ENCODE measurements around the gene FCHSD2. TPM values are rescaled to one million over a fixed set of nuclear protein-coding genes. Genes with fewer than 3 reads are reported as not detected.
A peak's percentile ranks its signal among the peaks of the same experiment; 100 is the strongest.

FCHSD2 gene
- total and polyA plus RNA-seq, 2 donors (not counting 1 experiment from before 2014, with no cell fraction given), result 19.5 to 40.6 TPM

DNA sequence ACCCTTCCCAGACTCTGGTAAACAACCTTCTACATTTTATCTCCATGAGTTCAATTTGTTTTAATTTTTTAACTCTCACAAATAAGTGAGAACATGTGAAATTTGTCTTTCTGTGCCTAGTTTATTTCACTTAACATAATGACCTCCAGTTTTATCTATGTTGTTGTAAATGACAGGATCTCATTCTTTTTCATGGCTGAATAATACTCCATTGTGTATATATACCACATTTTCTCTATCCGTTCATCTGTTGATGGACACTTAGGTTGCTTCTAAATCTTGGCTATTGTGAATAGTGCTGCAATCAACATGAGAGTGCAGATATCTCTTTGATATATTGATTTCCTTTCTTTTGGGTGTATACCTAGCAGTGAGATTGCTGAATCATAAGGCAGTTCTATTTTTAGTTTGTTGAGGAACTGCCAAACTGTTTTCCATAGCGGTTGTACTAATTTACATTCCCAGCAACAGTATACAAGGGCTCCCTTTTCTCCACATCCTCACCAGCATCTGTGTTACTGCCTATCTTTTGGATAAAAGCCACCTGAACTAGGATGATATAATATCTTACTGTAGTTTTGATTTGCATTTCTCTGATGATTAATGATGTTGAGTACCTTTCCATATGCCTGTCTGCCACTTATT, 234.0 kb downstream of the FCHSD2 start:
- TF ChIP-seq CTCF (conservative IDR thresholded peaks at IDR 0.05 in 1 of 2, IDR thresholded peaks at IDR 0.05 in 1 of 2; ENCODE audit: low read depth in 1 of 2, low read length in 2 of 2) (no peak), EZH2 (IDR thresholded peaks at IDR 0.05; ENCODE audit: low read length, missing control alignments) (no peak)
- H3K4me3 ChIP-seq (replicated peaks in 1 of 4; ENCODE audit: control extremely low read depth in 1 of 4, insufficient read depth in 1 of 4, low read depth in 3 of 4, low read length in 4 of 4), result no peak overlapping the region
- H3K27ac ChIP-seq (ENCODE audit: insufficient read depth, low read length), result no peak overlapping the region
- DNase-seq (ENCODE audit: low read depth in 2 of 2), result peak in 1 of 2 donors; percentile 46
- H3K36me3 ChIP-seq (ENCODE audit: control insufficient read depth, insufficient read depth, low read length), result no peaks in the 10 kb centered on the region
- no peaks in the 10 kb centered on the region for H4K20me1 ChIP-seq (ENCODE audit: control insufficient read depth, extremely low read depth, insufficient read depth, low read length)
- H2AFZ ChIP-seq (ENCODE audit: low read length), result no peak overlapping the region
- H3K4me2 ChIP-seq (ENCODE audit: extremely low read depth, insufficient read depth, low read length), result no peak overlapping the region
- no peaks in the 10 kb centered on the region for H3K4me1 ChIP-seq (ENCODE audit: control insufficient read depth, extremely low read depth, insufficient read depth, low read length)
- H3K9me3 ChIP-seq (ENCODE audit: control insufficient read depth, insufficient read depth, low read depth, low read length), result no peaks in the 10 kb centered on the region
- no peaks in the 10 kb centered on the region for H3K79me2 ChIP-seq (ENCODE audit: control insufficient read depth, insufficient read depth, low read length)
- H3K9ac ChIP-seq (ENCODE audit: insufficient read depth, low read length), result no peak overlapping the region
- no peaks in the 10 kb centered on the region for H3K27me3 ChIP-seq (ENCODE audit: control insufficient read depth, insufficient read depth, low read length)

- Histone ChIP-seq H3K79me2 (ENCODE audit: control insufficient read depth, insufficient read depth, low read length) (no peaks in the 10 kb centered on the region), H4K20me1 (ENCODE audit: control insufficient read depth, extremely low read depth, insufficient read depth, low read length) (no peaks in the 10 kb centered on the region), H3K36me3 (ENCODE audit: control insufficient read depth, insufficient read depth, low read length) (no peaks in the 10 kb centered on the region), H3K27me3 (ENCODE audit: control insufficient read depth, insufficient read depth, low read length) (no peaks in the 10 kb centered on the region), H2AFZ (ENCODE audit: low read length) (no peak overlapping the region), H3K4me3 (replicated peaks in 1 of 4; ENCODE audit: control extremely low read depth in 1 of 4, insufficient read depth in 1 of 4, low read depth in 3 of 4, low read length in 4 of 4) (no peak overlapping the region), H3K27ac (ENCODE audit: insufficient read depth, low read length) (no peak overlapping the region), H3K4me1 (ENCODE audit: control insufficient read depth, extremely low read depth, insufficient read depth, low read length) (no peaks in the 10 kb centered on the region), H3K4me2 (ENCODE audit: extremely low read depth, insufficient read depth, low read length) (no peak overlapping the region), H3K9me3 (ENCODE audit: control insufficient read depth, insufficient read depth, low read depth, low read length) (no peaks in the 10 kb centered on the region), H3K9ac (ENCODE audit: insufficient read depth, low read length) (no peak overlapping the region)
- DNase-seq (ENCODE audit: low read depth in 2 of 2), result no peak
- TF ChIP-seq EZH2 (IDR thresholded peaks at IDR 0.05; ENCODE audit: low read length, missing control alignments) (no peak), CTCF (conservative IDR thresholded peaks at IDR 0.05 in 1 of 2, IDR thresholded peaks at IDR 0.05 in 1 of 2; ENCODE audit: low read depth in 1 of 2, low read length in 2 of 2) (no peak)
Measured at GRCh38 chr11:72904016-72904415, 238.1 kb downstream of the FCHSD2 start.

- Histone ChIP-seq H3K4me3 (replicated peaks in 1 of 4; ENCODE audit: control extremely low read depth in 1 of 4, insufficient read depth in 1 of 4, low read depth in 3 of 4, low read length in 4 of 4) (no peak overlapping the region), H3K27me3 (ENCODE audit: control insufficient read depth, insufficient read depth, low read length) (no peaks in the 10 kb centered on the region), H3K9me3 (ENCODE audit: control insufficient read depth, insufficient read depth, low read depth, low read length) (no peaks in the 10 kb centered on the region), H4K20me1 (ENCODE audit: control insufficient read depth, extremely low read depth, insufficient read depth, low read length) (no peaks in the 10 kb centered on the region), H3K4me2 (ENCODE audit: extremely low read depth, insufficient read depth, low read length) (no peak overlapping the region), H3K27ac (ENCODE audit: insufficient read depth, low read length) (no peak overlapping the region), H2AFZ (ENCODE audit: low read length) (no peak overlapping the region), H3K36me3 (ENCODE audit: control insufficient read depth, insufficient read depth, low read length) (no peaks in the 10 kb centered on the region), H3K9ac (ENCODE audit: insufficient read depth, low read length) (no peak overlapping the region), H3K4me1 (ENCODE audit: control insufficient read depth, extremely low read depth, insufficient read depth, low read length) (no peaks in the 10 kb centered on the region), H3K79me2 (ENCODE audit: control insufficient read depth, insufficient read depth, low read length) (no peaks in the 10 kb centered on the region)
- TF ChIP-seq CTCF (conservative IDR thresholded peaks at IDR 0.05 in 1 of 2, IDR thresholded peaks at IDR 0.05 in 1 of 2; ENCODE audit: low read depth in 1 of 2, low read length in 2 of 2) (no peak), EZH2 (IDR thresholded peaks at IDR 0.05; ENCODE audit: low read length, missing control alignments) (no peak)
- no peak for DNase-seq (ENCODE audit: low read depth in 2 of 2)
Measured at GRCh38 chr11:72901374-72901773, 240.7 kb downstream of the FCHSD2 start.
